ENCODE data around the gene PALLD. TPM values are rescaled to one million over a fixed set of nuclear protein-coding genes. Genes with fewer than 3 reads are reported as not detected.

PALLD gene
- total and polyA plus RNA-seq, 2 of the 13 experiments (the other 11 are each of a cell fraction or from before 2014, with no cell fraction given) = 0.50 to 1.5 TPM

GRCh38 chr4:168584321-168584771 lies 87.5 kb downstream of the PALLD start:
- BruUV-seq (replicated peaks) = no TSS peak
- ATAC-seq (no peak), DNase-seq (ENCODE audit: low spot score) (no peak), FAIRE-seq (no peak)
- TF ChIP-seq HNF4A (CRISPR knock-in tag; IDR thresholded peaks at IDR 0.05) = no peak
- TF ChIP-seq ZBTB26 (CRISPR knock-in tag; IDR thresholded peaks at IDR 0.05; ENCODE audit: borderline replicate concordance) = no peak
- TF ChIP-seq TARDBP (CRISPR knock-in tag; IDR thresholded peaks at IDR 0.05) = no peak
- Histone ChIP-seq H3K4me3 (replicated peaks in 1 of 3; ENCODE audit: insufficient read depth in 1 of 3, low read depth in 2 of 3, low read length in 3 of 3) (no peak overlapping the region), H3K4me2 (ENCODE audit: low read depth, low read length) (no peak overlapping the region), H3K27ac (ENCODE audit: extremely low read length, insufficient read depth, low read length) (no peak overlapping the region), H3K9me3 (ENCODE audit: low read length) (no peaks in the 10 kb centered on the region), H3K27me3 (ENCODE audit: control insufficient read depth in 1 of 2, insufficient read depth in 2 of 2, low read length in 2 of 2) (peaks cover 0 to 3% of the 10 kb centered on the region in 2 experiments; a peak in 1 of 5 replicates), H3K4me1 (ENCODE audit: insufficient read depth, low read length) (no peaks in the 10 kb centered on the region), H3K9ac (ENCODE audit: insufficient read depth, low read depth, low read length) (no peak overlapping the region), H3K36me3 (replicated peaks in 1 of 2; ENCODE audit: control insufficient read depth in 1 of 2, insufficient read depth in 2 of 2, low read length in 2 of 2) (no peaks in the 10 kb centered on the region), H2AFZ (ENCODE audit: low read length) (no peak overlapping the region), H4K20me1 (ENCODE audit: insufficient read depth, low read length) (no peaks in the 10 kb centered on the region), H3K79me2 (ENCODE audit: insufficient read depth, low read length) (no peaks in the 10 kb centered on the region)
- WGBS (ENCODE audit: low lambda C conversion rate) = 0% methylated on average over 2 of the region's 2 CpGs
- CTCF ChIA-PET (ENCODE audit: low intra/inter-chr PET ratio, low total read pairs) = no interaction called here
- intact Hi-C loops (cut with micrococcal nuclease; ENCODE audit: unreplicated experiment) = loop anchor here (10.0 kb wide), 1 partner anchor 900 kb away; no protein-coding TSS in a partner anchor
- POLR2A ChIA-PET = no interaction called here
- in situ Hi-C loops (cut with HindIII; ENCODE audit: extremely low pct_ligation_motif_present, low pct_unique_long_range_greater_than_20kb) = loop anchor here (25.0 kb wide), 1 partner anchor 328 kb away; no protein-coding TSS in a partner anchor

GRCh38 chr4:168585168-168586091 lies 88.6 kb downstream of the PALLD start:
- intact Hi-C loops (cut with micrococcal nuclease; ENCODE audit: unreplicated experiment) = loop anchor here (1.0 to 10.0 kb wide), 3 partner anchors 332 to 899 kb away; no protein-coding TSS in a partner anchor
- peak; percentile 100 for ATAC-seq
- TF ChIP-seq LCORL (IDR thresholded peaks at IDR 0.05) (no peak), LCORL (CRISPR knock-in tag; IDR thresholded peaks at IDR 0.05) (no peak), ZNF260 (CRISPR knock-in tag; IDR thresholded peaks at IDR 0.05; ENCODE audit: borderline replicate concordance, low read depth) (no peak), CTCF (CRISPR knock-in tag; IDR thresholded peaks at IDR 0.05) (peak; percentile 65), ZNF598 (CRISPR knock-in tag; IDR thresholded peaks at IDR 0.05; ENCODE audit: borderline replicate concordance) (no peak), E2F5 (CRISPR knock-in tag; conservative IDR thresholded peaks at IDR 0.05) (no peak), ZNF770 (CRISPR knock-in tag; IDR thresholded peaks at IDR 0.05) (no peak)

More at GRCh38 chr4:168585168-168586091, 88.6 kb downstream of the PALLD start:
- ChIA-PET CTCF (ENCODE audit: low intra/inter-chr PET ratio, low total read pairs) (interaction anchor here (1.4 to 1.6 kb wide), 2 partner anchors 332 to 336 kb away, joined by 4 to 6 read pairs; no protein-coding TSS in a partner anchor), POLR2A (no interaction called here)
- no peak overlapping the region for H2AFZ ChIP-seq (ENCODE audit: low read length)
- DNase-seq (ENCODE audit: low spot score) (peak; percentile 20), FAIRE-seq (no peak)
- no peak overlapping the region for H3K27ac ChIP-seq (ENCODE audit: extremely low read length, insufficient read depth, low read length)
- no peak overlapping the region for H3K4me2 ChIP-seq (ENCODE audit: low read depth, low read length)
- H3K4me3 ChIP-seq (replicated peaks in 1 of 3; ENCODE audit: insufficient read depth in 1 of 3, low read depth in 2 of 3, low read length in 3 of 3) = no peak overlapping the region
- H3K79me2 ChIP-seq (ENCODE audit: insufficient read depth, low read length) = no peaks in the 10 kb centered on the region
- H3K36me3 ChIP-seq (replicated peaks in 1 of 2; ENCODE audit: control insufficient read depth in 1 of 2, insufficient read depth in 2 of 2, low read length in 2 of 2) = no peaks in the 10 kb centered on the region
- H3K4me1 ChIP-seq (ENCODE audit: insufficient read depth, low read length) = no peaks in the 10 kb centered on the region
- no peaks in the 10 kb centered on the region for H4K20me1 ChIP-seq (ENCODE audit: insufficient read depth, low read length)
- no peaks in the 10 kb centered on the region for H3K9me3 ChIP-seq (ENCODE audit: low read length)
- in situ Hi-C loops (cut with HindIII; ENCODE audit: extremely low pct_ligation_motif_present, low pct_unique_long_range_greater_than_20kb) = loop anchor here (25.0 kb wide), 1 partner anchor 327 kb away; no protein-coding TSS in a partner anchor
- H3K27me3 ChIP-seq (ENCODE audit: control insufficient read depth in 1 of 2, insufficient read depth in 2 of 2, low read length in 2 of 2) = peaks cover 0 to 3% of the 10 kb centered on the region in 2 experiments; a peak in 1 of 5 replicates
- BruUV-seq (replicated peaks) = no TSS peak
- WGBS (ENCODE audit: low lambda C conversion rate) = 25% methylated on average over 4 of the region's 9 CpGs
- no peak overlapping the region for H3K9ac ChIP-seq (ENCODE audit: insufficient read depth, low read depth, low read length)
